Ovary (tissue), 9 donors: ENCODE data around the gene ST3GAL5. TPM values are rescaled to one million over a fixed set of nuclear protein-coding genes. Genes with fewer than 3 reads are reported as not detected.
A peak's percentile ranks its signal among the peaks of the same experiment; 100 is the strongest.

Experiments used
- DNase-seq, 5 donors: peaks; one replicate each; pipeline ENCODE4 v3.0.0-alpha.2; 2019 to 2020
- H3K27ac ChIP-seq, 2 donors: fragments of 200-600 bp; one replicate each; pipeline versions ENCODE4 v1.5.1 to v1.8.0; 2019 to 2022
- H3K27me3 ChIP-seq: fragments of 200-600 bp; one replicate; pipeline ENCODE4 v1.8.0; 2022
- H3K36me3 ChIP-seq: fragments of 200-600 bp; sonication (generic); one replicate; pipeline ENCODE4 v1.5.1; 2019
- H3K4me1 ChIP-seq: one replicate; pipeline ENCODE4 v1.8.1; 2013; ENCODE audit warnings: mild to moderate bottlenecking, moderate library complexity; ENCODE audit not compliant: insufficient read depth
- H3K4me3 ChIP-seq: fragments of 200-600 bp; sonication (generic); one replicate; pipeline ENCODE4 v1.5.1; 2017
- H3K9me3 ChIP-seq, 2 donors: fragments of 200-600 bp in 1 of 2; sonication (generic) in 1 of 2; one replicate each; pipeline versions ENCODE4 v1.5.1 to v1.8.1; 2013 to 2019; ENCODE audit warnings: mild to moderate bottlenecking in 1 of 2, moderate library complexity in 1 of 2
- EP300 ChIP-seq: sonication (generic); formaldehyde crosslinking; IDR thresholded peaks from one replicate; pipeline ENCODE4 v1.6.1; 2017; ENCODE audit warnings: antibody characterized with exemption
- POLR2A ChIP-seq: fragments of 450-650 bp; IDR thresholded peaks from one replicate; pipeline ENCODE4 v1.6.1; 2017; ENCODE audit warnings: antibody characterized with exemption, mild to moderate bottlenecking, moderate library complexity
- WGBS, 3 donors: extraction: QIAGEN DNeasy Blood & Tissue Kit in 1 of 3; methylation state at CpG; one replicate each; pipeline versions ENCODE4 v1.1.5 to v1.1.7; 2013 to 2017; 5-methylcytosine and 5-hydroxymethylcytosine counted together
- intact Hi-C, 4 donors: fragments of 100-400 bp; cut with DNase I; formaldehyde crosslinking; loops; one replicate each; pipeline versions ENCODE4 v1.11.0 to v1.15.1; 2022 to 2023
- polyA plus RNA-seq, 2 donors: library from polyadenylated mRNA; stranded (reverse); fragments of 200-250 nt in 1 of 2; fragments of 350-450 nt in 1 of 2; fragmentation: Illumina TruSeq in 1 of 2; extraction: RNeasy Lipid Tissue Mini Kit (QIAGEN cat#74804) in 1 of 2; gene quantifications; one replicate each; pipeline ENCODE4 v1.2.3, GENCODE V29; 2013 to 2014
- total RNA-seq, 7 donors: library from RNA; depleted of rRNA in 2 of 7; stranded (reverse); fragments of >200 nt in 2 of 7; fragmentation: NEBNext Ultra II Directional in 3 of 7; extraction: Animal tissue kit (Norgen Biotek cat#: 25700) in 3 of 7; gene quantifications; one replicate each; pipeline versions ENCODE4 v1.1.0 to v1.2.4, GENCODE V29; 2016 to 2023
- TF ChIP-seq, protein P1 (sequence below), 3 donors: fragments of 450-650 bp in 2 of 3; fragments of 200-600 bp in 1 of 3; IDR thresholded peaks; one replicate each; pipeline versions ENCODE4 v1.5.1 to v1.8.0; 2016 to 2022; ENCODE audit warnings: antibody characterized with exemption in 3 of 3, mild to moderate bottlenecking in 1 of 3
- donor health status: DM: no; HTN: no; CAD: no; lungs with moderate emphysema.
- donor health status: DM: no; HTN: no; CAD: no.
- donor health status: Bipolar disorder and iron deficiency.
- donor health status: DM: yes; HTN: yes; CAD: no.
- donor health status: DM: no; HTN: no; CAD: no.
- donor health status: DM: yes; HTN: yes; CAD: no.

ST3GAL5 gene
- total and polyA plus RNA-seq, 9 donors = 11.6 to 52.7 (median 22.2) TPM

DNA sequence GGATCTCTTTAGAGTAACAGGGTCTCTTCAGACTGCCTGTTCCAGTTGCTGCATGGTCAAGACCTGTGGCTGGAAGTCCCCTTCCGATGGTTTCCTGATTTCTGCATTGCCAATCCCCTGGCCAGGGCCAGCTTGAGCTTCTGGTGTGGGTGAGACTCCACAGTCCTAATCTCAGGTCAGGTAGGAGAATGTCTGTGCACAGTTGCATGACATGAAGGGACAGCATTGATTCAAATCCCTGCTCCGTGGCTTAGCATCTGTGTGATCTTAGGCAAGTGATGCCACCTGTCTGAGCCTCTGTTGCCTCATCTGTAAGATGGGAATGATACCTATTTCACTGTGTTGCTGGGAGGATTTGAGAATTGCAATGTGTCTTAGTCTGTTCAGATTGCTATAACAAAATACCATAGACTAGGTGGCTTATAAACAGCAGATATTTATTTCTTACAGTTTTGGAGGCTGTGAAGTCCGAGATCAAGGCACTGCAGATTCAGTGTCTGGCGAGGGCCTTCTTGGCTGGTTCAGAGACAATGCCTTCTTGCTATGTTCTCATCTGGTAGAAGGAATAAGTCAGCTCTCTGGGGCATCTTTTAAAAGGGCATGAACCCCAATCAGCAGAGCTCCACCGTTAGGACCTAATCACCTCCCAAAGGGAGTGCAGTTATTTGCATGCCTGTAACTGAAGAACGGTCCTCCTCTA, 68.8 kb downstream of the ST3GAL5 start:
- TF ChIP-seq, protein P1, sequence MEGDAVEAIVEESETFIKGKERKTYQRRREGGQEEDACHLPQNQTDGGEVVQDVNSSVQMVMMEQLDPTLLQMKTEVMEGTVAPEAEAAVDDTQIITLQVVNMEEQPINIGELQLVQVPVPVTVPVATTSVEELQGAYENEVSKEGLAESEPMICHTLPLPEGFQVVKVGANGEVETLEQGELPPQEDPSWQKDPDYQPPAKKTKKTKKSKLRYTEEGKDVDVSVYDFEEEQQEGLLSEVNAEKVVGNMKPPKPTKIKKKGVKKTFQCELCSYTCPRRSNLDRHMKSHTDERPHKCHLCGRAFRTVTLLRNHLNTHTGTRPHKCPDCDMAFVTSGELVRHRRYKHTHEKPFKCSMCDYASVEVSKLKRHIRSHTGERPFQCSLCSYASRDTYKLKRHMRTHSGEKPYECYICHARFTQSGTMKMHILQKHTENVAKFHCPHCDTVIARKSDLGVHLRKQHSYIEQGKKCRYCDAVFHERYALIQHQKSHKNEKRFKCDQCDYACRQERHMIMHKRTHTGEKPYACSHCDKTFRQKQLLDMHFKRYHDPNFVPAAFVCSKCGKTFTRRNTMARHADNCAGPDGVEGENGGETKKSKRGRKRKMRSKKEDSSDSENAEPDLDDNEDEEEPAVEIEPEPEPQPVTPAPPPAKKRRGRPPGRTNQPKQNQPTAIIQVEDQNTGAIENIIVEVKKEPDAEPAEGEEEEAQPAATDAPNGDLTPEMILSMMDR (IDR thresholded peaks at IDR 0.05) = no peak
- no peak for TF ChIP-seq POLR2A
- TF ChIP-seq EP300 = no peak
- Histone ChIP-seq H3K27me3 (no peaks in the 10 kb centered on the region), H3K4me3 (no peak overlapping the region), H3K36me3 (no peaks in the 10 kb centered on the region), H3K9me3 (no peaks in the 10 kb centered on the region), H3K4me1 (no peaks in the 10 kb centered on the region), H3K27ac (no peak overlapping the region)
- 75 to 79% (median 77%) methylated on average over 6 of the region's 6 CpGs for WGBS, 3 donors
- DNase-seq = no peak
- intact Hi-C loops = loop anchor here in 2 of 4 donors (5.0 to 10.0 kb wide), 2 partner anchors 65 to 183 kb away; partner anchors contain the start of gene ST3GAL5 (in 1 of the 2)

DNA sequence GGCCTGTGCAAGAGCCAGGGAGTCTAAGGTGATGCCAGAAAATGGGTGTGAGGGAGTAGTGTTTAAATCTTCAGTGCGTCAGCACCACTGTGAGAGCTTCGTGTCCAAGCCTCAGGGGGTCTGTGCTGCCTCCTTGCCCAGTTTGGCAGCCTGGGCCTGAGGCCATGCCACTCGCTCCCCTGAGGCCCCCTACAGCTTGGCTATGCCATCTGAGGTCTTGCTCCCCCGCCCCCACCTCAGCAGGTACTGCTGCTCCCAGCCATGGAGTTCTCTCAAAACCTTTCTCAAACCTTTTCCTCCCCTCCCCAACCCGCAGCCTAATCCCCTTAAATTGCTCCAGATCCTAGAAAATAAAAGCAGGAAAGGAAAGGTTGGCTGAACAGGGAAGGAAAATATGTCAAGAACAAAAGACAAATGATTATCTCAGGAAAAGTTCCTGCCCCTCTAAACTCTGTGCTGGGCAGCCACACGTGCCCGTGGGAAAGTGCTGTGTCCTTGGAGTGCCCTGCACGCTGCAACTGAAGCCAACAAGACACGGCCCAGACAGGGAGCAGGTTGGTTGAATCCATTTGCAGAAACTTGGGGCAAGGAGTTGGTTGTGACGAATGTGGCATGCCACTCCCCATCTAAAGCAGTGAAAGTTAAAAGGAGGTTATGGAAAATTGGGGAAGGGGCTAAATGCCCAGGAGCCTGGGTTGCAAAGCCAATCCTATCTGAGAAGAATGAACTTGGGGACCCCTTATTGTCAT, 73.8 kb downstream of the ST3GAL5 start:
- no peak for TF ChIP-seq EP300
- Histone ChIP-seq H3K27ac (no peak overlapping the region), H3K27me3 (no peaks in the 10 kb centered on the region), H3K9me3 (no peaks in the 10 kb centered on the region), H3K4me3 (no peak overlapping the region), H3K4me1 (peaks cover 9% of the 10 kb centered on the region), H3K36me3 (no peaks in the 10 kb centered on the region)
- 64 to 72% (median 70%) methylated on average over 10 of the region's 10 CpGs for WGBS, 3 donors
- intact Hi-C loops = loop anchor here (1.0 to 5.0 kb wide), 6 partner anchors 43 to 178 kb away; no protein-coding TSS in a partner anchor
- DNase-seq = no peak

DNA sequence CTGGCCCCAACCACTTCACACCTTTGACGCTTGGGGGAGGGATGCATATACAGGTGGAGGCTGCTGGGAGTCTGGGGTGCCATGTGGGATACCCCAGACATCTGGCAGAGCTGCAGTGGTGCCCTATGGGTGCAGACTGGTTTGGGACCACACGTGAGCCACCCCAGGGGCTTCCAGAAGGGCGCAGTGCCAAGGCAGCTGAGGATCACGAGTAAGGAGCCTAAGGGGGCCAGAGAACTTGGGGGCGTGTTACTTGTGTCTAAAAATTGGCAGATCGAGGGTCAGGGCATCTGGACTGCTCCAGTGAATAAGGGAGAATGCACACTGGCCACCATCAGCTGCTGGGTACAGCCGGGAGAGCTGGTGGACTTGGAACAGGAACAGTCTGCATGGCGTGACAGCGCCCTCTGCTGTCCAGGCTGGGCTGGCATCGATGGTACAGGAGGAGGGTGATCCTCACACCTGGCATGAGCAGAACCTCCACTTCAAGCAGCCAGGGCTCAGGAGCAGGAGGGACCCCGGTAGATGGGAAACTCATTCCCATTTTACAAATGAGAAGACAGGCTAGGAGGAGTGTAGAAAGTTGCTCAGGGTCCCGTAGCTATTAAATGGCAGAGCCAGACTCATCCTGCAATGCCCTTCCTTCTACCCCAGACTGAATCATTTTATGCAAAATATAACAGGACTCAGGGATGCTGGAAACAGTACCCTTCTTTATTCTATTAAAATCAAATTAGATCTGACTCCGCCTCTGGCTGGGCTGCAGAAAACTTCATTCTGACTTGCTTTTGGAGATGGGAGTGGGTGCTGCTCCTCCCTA, 74.6 kb downstream of the ST3GAL5 start:
- H3K4me1 ChIP-seq = peaks cover 9% of the 10 kb centered on the region
- peak; percentile 90 to 94 (median 94) for DNase-seq
- WGBS, 3 donors = 25 to 29% (median 25%) methylated on average over 13 of the region's 13 CpGs

DNA sequence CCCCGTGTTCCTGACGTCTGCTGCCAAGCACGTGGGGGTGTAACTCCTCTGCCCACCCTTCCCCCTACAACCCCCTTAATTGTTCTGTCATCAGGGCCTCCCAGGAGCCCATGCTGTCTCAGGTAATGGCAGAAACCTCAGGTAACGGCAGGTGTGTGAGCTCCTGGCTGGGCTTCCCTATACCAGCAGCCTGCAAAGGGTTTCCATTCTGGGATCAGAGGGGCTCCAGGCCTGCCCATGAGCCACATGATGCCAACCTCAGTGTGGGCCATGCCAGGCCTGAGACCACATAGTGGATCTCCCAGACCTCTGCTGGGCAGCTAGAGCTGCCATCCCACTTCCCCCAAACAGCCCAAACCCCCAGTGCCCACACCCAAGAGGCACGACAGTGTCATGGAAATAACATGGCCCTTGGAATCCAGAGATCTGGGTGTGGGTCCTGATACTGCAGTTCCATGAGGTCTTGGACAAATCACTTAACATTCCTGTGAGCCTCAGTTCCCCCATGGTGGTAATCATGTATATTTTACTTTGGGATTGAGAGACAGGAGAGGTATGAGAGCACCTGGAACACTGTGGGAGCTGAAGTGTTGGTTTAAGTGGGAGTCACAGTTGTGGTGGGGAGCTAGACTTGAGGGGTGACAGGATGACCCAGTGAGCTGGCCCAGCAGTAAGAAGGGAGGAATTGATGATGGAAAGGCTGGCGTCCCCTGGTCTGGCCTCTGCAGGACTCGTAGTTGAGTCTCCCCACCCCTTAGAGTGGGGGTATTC, 75.4 kb downstream of the ST3GAL5 start:
- H3K9me3 ChIP-seq = no peaks in the 10 kb centered on the region
- no peak overlapping the region for H3K4me3 ChIP-seq
- no peaks in the 10 kb centered on the region for H3K36me3 ChIP-seq
- H3K27ac ChIP-seq = no peak overlapping the region
- TF ChIP-seq POLR2A (no peak), EP300 (no peak)
- TF ChIP-seq, protein P1 (IDR thresholded peaks at IDR 0.05) = no peak
- intact Hi-C loops = loop anchor here (5.0 kb wide), 4 partner anchors 41 to 176 kb away; no protein-coding TSS in a partner anchor
- no peak for DNase-seq
- H3K4me1 ChIP-seq = peaks cover 9% of the 10 kb centered on the region
- no peaks in the 10 kb centered on the region for H3K27me3 ChIP-seq
- WGBS, 3 donors = 82 to 86% (median 86%) methylated on average over 7 of the region's 7 CpGs

More for the DNA sequence above, 74.6 kb downstream of the ST3GAL5 start:
- Histone ChIP-seq H3K4me3 (no peak overlapping the region), H3K27me3 (no peaks in the 10 kb centered on the region), H3K36me3 (no peaks in the 10 kb centered on the region), H3K9me3 (no peaks in the 10 kb centered on the region), H3K27ac (no peak overlapping the region)
- intact Hi-C loops = loop anchor here (2.0 to 5.0 kb wide), 5 partner anchors 42 to 177 kb away; no protein-coding TSS in a partner anchor
- TF ChIP-seq EP300 = no peak
- TF ChIP-seq, protein P1 (IDR thresholded peaks at IDR 0.05) = peak; percentile 86 to 97 (median 96)
